Measurements from ENCODE around the gene SIK3. TPM values are rescaled to one million over a fixed set of nuclear protein-coding genes. Genes with fewer than 3 reads are reported as not detected.

SIK3 gene
- total RNA-seq, 1 donor from 2014 or later: 29.4 TPM

DNA sequence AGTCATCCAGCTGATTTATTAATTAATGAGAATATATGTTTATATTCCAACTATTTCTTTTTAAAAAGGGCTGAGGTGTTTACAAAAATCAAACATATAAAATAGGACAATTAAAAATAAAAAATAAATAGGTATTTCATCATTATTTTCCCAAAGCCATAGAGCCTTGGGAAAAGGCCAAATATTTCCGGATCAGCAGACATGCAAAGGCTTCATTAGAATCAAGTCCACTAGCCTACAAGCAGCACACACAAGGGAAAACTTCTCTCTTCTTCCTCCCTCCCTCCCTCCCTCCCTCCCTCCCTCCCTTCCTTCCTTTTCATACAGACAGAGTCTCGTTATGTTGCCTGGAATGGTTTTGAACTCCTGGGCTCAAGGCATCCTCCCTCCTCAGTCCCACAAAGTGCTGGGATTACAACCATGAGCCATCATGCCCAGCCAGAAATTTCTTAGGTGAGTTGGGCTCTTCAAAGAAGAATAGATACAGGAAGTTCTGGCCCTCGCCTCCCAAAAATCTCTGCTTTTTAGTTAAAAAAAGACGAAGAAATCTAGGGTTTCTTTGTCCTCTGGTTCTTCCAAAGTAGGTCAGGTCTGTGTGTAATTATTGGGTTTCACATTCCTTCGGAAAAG, 121.2 kb downstream of the SIK3 start:
- DNase-seq (ENCODE audit: low spot score): no peak
- TF ChIP-seq, protein P1, sequence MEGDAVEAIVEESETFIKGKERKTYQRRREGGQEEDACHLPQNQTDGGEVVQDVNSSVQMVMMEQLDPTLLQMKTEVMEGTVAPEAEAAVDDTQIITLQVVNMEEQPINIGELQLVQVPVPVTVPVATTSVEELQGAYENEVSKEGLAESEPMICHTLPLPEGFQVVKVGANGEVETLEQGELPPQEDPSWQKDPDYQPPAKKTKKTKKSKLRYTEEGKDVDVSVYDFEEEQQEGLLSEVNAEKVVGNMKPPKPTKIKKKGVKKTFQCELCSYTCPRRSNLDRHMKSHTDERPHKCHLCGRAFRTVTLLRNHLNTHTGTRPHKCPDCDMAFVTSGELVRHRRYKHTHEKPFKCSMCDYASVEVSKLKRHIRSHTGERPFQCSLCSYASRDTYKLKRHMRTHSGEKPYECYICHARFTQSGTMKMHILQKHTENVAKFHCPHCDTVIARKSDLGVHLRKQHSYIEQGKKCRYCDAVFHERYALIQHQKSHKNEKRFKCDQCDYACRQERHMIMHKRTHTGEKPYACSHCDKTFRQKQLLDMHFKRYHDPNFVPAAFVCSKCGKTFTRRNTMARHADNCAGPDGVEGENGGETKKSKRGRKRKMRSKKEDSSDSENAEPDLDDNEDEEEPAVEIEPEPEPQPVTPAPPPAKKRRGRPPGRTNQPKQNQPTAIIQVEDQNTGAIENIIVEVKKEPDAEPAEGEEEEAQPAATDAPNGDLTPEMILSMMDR (IDR thresholded peaks at IDR 0.05; ENCODE audit: unreplicated experiment): no peak
- H3K4me1 Mint-ChIP-seq (ENCODE audit: unreplicated experiment): peaks cover 28% of the 10 kb centered on the region
- H3K27me3 Mint-ChIP-seq (ENCODE audit: unreplicated experiment): peaks cover 5% of the 10 kb centered on the region
- H3K36me3 Mint-ChIP-seq (ENCODE audit: low read depth, unreplicated experiment): peaks cover 4% of the 10 kb centered on the region
- H3K9me3 Mint-ChIP-seq (ENCODE audit: unreplicated experiment): no peaks in the 10 kb centered on the region
- peak overlapping the region; percentile 44 for H3K27ac Mint-ChIP-seq (ENCODE audit: unreplicated experiment)
- no peak overlapping the region for H3K4me3 Mint-ChIP-seq (ENCODE audit: unreplicated experiment)

DNA sequence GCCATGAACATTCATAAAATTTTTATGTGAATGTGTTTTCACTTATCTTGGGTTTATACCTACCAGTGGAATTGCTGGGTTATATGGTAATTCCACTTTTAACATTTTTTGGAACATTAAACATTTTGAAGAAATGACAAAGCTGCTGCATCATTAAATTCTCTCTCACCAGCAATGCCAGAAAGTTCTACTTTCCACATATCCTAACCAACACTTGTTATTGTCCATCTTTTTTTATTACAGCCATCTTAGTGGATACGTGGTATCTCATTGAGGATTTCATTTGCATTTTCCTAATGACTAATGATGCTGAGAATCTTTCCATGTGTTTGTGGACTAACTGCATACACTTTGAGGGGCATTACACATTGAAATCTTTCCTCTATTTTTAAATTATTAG, 122.6 kb downstream of the SIK3 start:
- no peak overlapping the region for H3K4me3 Mint-ChIP-seq (ENCODE audit: unreplicated experiment)
- peaks cover 28% of the 10 kb centered on the region for H3K4me1 Mint-ChIP-seq (ENCODE audit: unreplicated experiment)
- no peaks in the 10 kb centered on the region for H3K9me3 Mint-ChIP-seq (ENCODE audit: unreplicated experiment)
- H3K27ac Mint-ChIP-seq (ENCODE audit: unreplicated experiment): no peak overlapping the region
- DNase-seq (ENCODE audit: low spot score): no peak
- H3K27me3 Mint-ChIP-seq (ENCODE audit: unreplicated experiment): peaks cover 5% of the 10 kb centered on the region
- TF ChIP-seq, protein P1 (IDR thresholded peaks at IDR 0.05; ENCODE audit: unreplicated experiment): no peak
- H3K36me3 Mint-ChIP-seq (ENCODE audit: low read depth, unreplicated experiment): peaks cover 4% of the 10 kb centered on the region

DNA sequence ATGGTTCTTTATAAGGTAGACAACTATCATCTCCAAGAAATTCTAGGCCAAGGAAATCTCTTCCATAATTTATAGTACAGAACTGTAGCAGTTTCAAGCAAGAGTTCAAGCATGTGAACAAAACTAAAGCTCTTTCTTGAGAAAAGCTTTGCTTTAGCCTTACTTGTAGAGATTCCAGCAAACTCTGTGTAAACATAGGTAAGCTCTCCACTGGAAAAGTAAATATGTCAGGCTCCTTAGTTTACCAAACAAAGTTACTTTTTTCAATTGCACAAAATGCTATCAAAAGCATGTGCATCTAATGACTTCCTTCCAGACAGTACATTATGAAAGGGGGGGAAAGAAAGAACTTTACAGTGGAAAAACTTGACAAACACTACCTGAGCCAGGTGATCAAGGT, 125.0 kb downstream of the SIK3 start:
- Mint-ChIP-seq H3K4me1 (ENCODE audit: unreplicated experiment) (peaks cover 19% of the 10 kb centered on the region), H3K4me3 (ENCODE audit: unreplicated experiment) (no peak overlapping the region), H3K27me3 (ENCODE audit: unreplicated experiment) (peaks cover 3% of the 10 kb centered on the region), H3K27ac (ENCODE audit: unreplicated experiment) (no peak overlapping the region), H3K9me3 (ENCODE audit: unreplicated experiment) (no peaks in the 10 kb centered on the region), H3K36me3 (ENCODE audit: low read depth, unreplicated experiment) (peaks cover 2% of the 10 kb centered on the region)
- no peak for DNase-seq (ENCODE audit: low spot score)
- TF ChIP-seq, protein P1 (IDR thresholded peaks at IDR 0.05; ENCODE audit: unreplicated experiment): no peak

DNA sequence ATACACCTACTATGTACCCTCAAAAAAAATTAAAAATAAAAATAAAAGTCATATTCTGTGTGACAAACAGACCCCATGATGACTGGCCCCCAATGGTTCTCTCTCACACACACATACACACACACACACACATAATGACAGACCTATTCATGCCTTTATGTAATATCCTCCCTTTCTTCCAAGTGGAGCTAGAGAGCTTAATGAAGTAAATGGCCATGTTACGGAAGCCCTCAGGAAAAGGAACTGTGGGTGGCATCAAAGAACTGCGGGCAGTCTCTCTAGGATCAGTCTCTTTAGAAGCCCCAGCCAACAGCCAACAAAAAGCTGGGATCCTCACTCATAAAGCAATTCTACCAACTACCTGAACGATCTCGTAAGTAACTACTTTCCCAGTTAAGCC, 125.5 kb downstream of the SIK3 start:
- TF ChIP-seq, protein P1 (IDR thresholded peaks at IDR 0.05; ENCODE audit: unreplicated experiment): no peak
- H3K36me3 Mint-ChIP-seq (ENCODE audit: low read depth, unreplicated experiment): no peaks in the 10 kb centered on the region
- no peaks in the 10 kb centered on the region for H3K9me3 Mint-ChIP-seq (ENCODE audit: unreplicated experiment)
- DNase-seq (ENCODE audit: low spot score): no peak
- H3K4me3 Mint-ChIP-seq (ENCODE audit: unreplicated experiment): no peak overlapping the region
- H3K4me1 Mint-ChIP-seq (ENCODE audit: unreplicated experiment): peaks cover 20% of the 10 kb centered on the region
- H3K27ac Mint-ChIP-seq (ENCODE audit: unreplicated experiment): peak overlapping the region; percentile 19
- H3K27me3 Mint-ChIP-seq (ENCODE audit: unreplicated experiment): peaks cover 3% of the 10 kb centered on the region

DNA sequence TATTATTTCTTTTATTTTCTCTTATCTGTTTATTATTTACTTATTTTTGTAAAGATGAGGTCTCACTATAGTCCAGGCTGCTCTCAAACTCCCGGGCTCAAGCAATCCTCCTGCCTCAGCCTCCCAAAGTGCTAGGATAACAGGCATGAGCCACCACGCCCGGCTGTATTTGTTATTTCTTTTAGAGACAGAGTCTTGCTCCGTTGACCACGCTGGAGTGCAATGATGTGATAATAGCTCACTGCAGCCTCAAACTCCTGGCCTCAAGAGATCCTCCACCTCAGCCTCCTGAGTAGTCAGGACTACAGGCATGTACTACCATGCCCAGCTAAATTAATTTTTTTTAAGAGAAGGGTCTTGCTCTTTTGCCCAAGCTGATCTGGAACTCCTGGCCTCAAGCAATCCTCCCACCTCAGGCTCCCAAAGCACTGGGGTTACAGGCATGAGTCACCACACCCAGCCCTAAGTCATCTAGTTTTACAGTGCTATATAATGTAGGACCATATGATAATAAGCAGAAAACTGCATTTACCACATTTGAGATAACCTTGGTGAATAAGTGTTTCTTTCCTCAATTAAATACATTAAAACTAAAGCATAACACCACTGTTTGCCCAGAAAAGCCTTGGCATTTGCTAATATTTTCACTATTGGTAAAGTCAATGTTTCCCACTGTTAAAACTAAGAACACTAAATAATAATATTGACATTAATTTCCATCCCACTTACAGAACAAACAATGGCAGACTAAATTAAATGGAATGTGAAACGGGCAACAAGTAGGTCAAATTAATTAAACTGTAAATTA, 127.5 kb downstream of the SIK3 start:
- no peak overlapping the region for H3K4me3 Mint-ChIP-seq (ENCODE audit: unreplicated experiment)
- TF ChIP-seq, protein P1 (IDR thresholded peaks at IDR 0.05; ENCODE audit: unreplicated experiment): no peak
- H3K36me3 Mint-ChIP-seq (ENCODE audit: low read depth, unreplicated experiment): no peaks in the 10 kb centered on the region
- no peaks in the 10 kb centered on the region for H3K9me3 Mint-ChIP-seq (ENCODE audit: unreplicated experiment)
- peaks cover 3% of the 10 kb centered on the region for H3K27me3 Mint-ChIP-seq (ENCODE audit: unreplicated experiment)
- no peak overlapping the region for H3K27ac Mint-ChIP-seq (ENCODE audit: unreplicated experiment)
- peaks cover 21% of the 10 kb centered on the region for H3K4me1 Mint-ChIP-seq (ENCODE audit: unreplicated experiment)
- no peak for DNase-seq (ENCODE audit: low spot score)
